Measurements from ENCODE around the gene NUPR1.
"Not testable (repeated sequence)": the region's sequence is repeated elsewhere in the genome, so short reads cannot be mapped to it uniquely, and the experiment has no call there.

NUPR1 gene

DNA sequence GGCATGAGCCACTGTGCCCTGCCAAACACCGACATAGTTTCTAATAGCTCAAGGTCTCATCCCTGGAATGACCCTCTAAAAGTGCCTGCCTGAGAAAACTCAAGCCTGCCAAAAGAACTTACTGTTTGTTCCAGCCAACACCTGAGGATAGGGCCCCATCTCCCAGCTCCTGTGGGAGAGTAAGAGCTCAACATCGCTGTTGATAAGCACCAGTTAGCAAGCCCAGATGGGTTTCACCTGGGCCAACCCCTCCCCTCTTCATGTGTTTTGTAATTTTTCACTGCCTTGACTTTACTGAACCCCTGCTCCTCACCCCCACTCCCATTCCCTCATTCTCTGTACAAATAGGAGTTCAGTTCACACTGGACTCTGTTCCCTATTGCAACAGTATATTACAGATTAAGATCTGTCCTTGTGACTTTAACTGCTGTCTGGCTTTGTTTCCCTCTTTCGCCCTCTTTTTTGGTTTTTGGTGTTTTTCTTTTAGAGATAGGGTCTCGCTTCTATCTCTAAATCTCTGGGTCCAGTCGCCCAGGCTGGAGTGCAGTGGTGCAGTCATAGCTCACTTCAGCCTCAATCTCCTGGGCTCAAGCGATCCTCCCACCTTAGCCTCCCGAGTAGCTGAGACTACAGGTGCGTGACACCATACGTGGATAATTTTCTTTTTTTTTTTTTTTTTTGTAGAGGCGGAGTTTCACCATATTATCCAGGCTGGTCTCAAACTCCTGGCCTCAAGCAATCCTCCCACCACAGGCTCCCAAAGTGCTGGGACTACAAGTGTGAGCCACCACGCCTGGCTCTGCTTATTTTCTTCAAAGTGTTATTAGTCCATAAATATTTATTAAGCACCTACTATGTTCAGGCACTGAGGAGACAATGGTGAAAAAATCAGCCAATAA, 12.3 kb downstream of the NUPR1 start:
- no peak for DNase-seq

DNA sequence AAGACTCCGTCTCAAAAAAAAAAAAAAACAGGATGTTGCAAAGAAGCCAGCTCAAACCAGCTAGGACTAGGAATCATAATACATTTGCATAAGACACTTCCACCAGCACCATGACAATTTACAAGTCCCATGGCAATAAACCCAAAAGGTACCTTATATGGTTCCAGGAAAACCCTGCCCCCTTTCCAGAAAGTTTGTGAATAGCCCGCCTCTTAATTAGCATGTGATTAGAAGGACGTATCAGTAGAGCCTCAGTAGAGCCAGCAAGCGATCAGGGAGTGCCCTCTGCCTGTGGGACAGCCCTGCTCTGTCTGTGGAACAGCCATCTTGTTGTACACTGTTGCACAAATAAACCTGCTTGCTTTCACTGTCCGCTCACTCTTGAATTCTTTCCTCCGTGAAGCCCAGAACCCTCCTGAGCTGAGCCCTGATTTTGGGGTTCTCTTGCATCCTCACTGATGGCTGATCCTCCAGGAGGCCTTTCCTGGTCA, 14.0 kb downstream of the NUPR1 start:
- no peak for DNase-seq

DNA sequence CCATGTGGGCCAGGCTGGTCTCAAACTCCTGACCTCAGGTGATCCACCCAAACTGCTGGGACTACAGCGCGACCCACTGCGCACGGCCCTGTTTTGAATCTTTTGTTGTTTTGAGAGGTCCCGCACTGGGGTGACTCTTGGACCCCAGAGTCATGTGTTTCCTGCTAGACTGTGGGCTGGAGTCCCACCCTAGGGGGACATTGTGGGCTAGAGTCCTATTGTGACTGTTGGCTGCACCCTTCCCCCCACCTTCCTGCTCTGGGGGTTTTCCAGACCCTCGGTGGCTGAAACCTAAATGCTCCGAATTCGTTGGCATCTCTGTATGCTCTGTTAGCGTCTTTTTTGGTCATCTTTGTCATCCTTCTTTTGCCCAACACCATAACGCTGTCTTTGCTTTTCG, 16.0 kb downstream of the NUPR1 start:
- no peak for DNase-seq

DNA sequence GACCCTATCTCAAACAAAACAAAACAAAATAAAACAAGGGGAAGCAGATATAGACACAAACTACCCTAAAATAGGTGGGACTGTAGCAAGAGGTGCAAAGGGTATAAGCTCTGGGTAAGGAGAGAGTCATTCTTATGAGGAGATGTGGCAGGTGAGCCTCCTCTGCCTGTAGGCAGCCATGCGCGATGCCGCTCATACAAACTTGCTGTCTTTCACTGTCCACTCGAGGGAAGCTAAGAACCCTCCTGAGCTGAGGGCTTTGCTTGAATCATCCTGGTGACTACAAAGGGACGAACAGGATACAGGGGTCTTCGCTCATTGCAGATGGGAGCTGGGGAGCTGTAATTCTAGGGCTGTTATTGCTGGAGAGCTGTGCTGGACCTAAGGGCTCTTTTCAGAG, 17.3 kb downstream of the NUPR1 start:
- no peak for DNase-seq

DNA sequence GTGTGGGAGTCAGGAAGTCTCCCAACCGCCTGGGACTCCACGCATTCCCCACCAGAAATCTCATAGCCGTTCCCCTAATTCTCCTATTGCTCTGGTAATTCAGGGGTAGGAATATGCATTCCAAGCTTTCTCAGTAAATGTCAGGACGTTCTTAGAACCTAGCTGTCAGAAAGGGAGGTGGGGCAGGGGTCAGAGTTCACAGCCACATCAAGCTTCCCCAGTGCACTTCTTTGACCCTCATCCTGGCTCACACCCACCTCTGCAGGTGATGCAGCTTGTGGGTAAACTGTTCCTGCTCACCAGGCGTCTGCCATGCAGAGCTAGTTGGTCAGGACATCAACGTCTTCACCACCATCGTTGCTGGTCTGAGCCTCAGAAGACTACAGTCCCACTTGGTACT, 18.1 kb downstream of the NUPR1 start:
- no peak for DNase-seq

DNA sequence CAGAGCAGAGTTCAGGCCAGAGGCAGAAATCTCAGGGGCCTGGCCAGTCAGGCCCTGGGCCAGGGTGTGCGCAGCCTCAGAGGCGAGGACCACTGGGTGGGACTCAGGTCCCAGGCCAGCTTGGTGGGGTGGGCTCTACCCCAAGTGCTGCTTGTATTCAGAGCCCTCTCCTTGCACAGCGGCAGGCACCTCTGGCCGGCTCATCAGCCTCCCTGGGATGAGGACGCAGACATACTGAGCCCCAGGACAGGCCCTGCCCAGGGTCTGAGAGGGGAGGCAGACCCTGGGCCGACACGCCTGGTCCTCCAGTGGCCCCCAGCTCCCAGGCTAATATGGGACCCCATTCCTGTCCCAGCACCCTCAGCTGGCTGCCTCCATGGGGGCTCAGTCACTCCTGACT, 24.5 kb downstream of the NUPR1 start:
- DNase-seq, result no peak

DNA sequence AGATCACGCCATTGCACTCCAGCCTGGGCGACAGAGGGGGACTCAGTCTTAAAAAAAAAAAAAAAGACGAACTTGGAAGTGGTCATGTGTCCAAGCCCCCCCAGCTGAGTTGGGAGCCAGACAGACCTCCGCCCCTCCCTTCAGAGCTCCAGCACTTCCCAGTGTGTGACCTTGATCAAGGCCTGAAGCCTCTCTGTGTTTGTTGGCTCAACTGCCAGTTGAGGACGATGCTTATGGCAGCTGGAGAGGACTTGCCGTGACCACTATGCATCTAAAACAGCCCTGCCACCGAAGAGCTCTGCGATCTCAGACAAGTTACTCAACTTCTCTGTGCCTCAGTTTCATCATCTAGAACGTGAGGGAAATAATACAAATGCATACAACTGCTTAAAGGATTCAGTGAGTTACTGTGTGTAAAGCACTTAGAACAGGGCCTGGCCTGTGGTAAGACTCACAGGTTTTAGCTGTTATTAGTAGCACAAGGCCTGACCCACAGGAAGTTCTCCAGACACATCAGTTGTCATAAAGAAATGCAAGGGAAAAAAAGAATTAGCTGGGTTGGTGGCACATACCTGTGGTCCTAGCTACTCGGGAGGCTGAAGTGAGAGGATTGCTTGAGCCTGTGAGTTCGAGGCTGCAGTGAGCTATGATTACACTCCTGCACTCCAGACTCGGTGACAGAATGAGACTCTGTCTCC, 25.1 kb downstream of the NUPR1 start:
- DNase-seq, result no peak

DNA sequence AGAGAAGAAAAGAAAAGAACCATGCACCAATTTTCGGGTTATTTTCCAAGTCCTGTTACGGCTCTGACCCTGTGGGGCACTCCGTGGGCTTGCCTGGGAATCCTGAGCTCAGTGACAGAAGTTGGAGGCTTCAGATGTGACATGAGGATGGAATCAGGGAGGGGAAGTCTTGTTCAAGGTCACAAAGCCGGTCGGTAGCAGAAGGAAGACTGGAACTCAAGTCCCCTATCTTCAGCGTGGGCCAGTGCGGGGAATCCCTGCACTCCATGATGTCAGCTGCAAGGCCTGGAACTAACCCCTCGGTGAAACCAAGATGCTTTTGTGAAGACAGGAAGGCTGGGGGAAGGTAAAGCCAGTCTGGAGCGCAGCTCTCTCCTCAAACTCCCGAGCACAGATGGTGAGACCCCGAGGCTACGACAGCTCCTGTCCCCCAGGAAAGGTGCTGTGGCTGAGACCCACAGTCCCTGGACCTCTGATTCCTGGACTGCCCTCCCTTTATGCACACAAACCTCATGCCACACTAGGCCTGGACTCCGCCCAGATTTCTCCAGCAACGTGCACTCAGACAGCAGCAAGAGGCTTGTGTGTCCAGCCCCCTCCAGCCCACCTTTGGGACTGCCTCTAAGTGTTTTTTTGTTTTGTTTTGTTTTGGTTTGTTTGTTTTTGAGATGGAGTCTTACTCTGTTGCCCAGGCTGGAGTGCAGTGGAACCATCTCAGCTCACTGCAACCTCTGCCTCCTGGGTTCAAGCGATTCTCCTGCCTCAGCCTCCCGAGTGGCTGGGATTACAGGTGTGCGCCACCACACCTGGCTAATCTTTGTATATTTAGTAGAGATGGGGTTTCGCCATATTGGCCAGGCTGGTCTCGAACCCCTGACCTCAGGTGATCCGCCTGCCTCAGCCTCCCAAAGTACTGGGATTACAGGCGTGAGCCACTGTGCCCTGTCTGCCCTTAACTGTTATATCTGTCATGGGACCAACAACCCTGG, 26.7 kb downstream of the NUPR1 start:
- DNase-seq, result no peak

DNA sequence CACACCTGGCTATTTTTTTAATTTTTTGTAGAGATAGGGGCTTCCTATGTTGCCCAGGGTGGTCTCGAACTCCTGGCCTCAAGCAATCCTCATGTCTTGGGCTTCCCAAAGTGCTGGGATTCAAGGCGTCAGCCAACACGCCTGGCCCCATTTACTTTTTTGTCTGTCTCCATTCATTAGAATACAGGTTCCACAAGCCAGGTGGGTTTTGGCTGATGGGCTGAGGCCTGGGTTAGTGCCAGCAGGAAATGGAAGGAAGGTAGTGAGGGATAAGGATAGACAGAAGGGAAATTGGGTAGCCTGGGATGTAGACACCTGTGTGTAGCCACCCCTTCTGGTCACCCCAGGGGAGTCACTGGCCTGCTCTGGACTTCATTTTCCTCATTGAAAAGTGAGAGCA, 27.7 kb downstream of the NUPR1 start:
- no peak for DNase-seq

DNA sequence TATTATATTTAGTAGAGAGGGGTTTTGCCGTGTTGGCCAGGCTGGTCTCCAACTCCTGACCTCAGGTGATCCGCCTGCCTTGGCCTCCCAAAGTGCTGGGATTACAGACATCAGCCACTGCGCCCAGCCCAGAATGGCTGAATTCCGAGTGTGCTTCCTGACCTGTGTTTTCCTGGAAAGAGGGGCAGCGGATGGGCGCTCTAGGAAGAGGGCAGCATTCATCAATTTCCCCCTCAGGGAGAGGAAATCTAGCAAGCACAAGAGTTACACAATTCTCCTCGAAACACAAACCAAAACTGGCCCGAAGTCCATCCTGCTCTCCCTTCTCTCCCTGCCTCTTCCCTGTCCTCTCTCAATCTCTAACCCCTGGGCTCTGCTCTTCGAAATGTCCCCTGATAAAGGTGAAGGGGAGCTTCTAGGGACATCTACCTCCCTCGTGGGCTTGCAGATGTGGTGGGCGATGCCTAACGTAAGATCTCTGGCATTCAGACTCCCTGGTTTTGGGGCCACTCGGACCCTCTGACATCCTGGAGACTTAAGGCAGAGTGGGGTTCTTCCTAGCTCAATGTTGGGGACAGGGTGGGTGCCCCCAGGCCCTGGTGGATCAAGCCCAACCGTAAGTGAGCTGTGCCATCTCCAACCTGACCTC, 33.2 kb downstream of the NUPR1 start:
- no peak for DNase-seq

DNA sequence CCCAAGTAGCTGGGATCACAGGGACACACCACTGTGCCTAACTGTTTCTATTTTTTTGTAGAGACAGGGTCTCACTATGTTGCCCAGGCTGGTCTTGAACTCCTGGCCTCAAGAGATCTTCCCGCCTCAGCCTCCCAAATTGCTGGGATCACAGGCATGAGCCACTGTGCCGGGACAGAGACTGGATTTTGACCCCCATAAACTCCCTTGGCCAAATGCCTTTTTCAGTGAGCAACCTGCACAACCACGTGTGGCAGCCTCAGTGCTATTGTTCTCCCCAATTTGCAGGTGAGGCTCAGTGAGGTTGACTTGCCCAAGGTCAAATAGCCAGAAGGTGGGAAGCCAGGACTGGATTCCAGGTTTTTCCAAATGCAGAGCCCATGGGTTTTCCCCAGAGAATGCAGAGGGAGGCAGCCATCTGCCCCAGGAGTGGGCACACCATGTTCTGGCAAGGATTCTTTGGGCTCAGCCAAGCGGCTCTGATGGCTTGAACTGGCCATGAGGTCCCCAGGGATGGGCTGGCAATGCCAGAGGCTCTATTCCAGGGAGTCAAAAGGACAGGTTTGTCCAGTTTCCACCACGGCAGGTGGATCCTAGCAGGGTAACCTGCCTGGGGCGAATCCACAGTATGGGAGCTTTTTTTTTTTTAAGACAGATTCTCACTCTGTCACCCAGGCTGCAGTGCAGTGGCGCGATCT, 33.9 kb downstream of the NUPR1 start:
- no peak for DNase-seq

DNA sequence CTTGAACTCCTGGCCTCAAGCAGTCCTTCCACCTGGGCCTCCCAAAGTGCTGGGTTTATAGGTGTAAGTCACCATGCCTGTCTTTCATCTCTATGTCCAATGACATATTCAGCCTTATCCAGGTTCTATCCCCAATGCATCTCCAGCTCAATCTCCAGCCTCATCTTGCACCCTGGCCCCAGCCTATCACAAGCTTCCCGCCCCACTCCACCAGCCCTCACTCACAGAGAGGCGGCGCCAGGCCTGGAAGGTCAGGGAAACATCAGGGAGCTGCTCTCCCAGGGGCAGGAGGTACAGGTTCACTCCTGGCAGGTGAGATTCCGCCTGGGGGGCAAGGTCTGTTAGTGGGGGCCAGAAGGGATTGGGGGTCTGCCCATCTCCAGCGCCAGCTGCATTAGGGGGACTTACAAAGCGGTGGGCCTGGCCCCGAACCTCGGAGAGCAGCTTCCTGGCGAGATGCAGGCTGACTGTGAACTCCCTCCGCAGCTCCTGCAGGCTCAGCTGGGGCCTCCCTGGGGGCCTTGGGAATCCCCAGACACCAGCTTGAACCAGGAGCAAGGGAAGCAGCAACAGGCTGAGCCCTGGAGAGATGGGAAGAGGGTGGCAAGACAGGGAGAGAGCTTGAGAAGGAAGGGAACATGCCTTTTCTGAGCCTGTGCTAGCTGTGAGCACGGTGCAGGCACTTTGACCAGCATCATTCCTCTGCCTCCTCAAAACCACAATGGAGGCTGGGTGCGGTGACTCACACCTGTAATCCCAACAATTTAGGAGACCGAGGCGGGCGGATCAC, 35.1 kb downstream of the NUPR1 start:
- no peak for DNase-seq

DNA sequence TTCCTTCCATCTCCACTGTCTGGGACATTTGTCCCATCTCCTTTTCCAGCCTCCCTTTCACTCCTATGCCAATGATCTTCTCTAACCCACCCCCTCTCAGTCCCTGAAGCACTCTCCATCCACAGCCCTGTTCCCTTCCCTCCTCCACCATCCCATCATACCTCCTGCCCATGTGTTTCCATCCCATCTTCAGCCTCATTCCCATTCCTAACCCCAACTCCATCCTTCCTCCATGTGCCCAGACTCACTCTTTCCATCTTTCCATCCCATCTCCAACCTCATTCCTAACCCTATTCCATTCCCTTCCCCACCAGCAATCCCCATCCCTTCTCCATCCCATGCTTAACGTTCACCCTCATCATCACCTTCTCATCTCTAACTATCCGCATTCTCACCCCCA, 36.5 kb downstream of the NUPR1 start:
- no peak for DNase-seq

DNA sequence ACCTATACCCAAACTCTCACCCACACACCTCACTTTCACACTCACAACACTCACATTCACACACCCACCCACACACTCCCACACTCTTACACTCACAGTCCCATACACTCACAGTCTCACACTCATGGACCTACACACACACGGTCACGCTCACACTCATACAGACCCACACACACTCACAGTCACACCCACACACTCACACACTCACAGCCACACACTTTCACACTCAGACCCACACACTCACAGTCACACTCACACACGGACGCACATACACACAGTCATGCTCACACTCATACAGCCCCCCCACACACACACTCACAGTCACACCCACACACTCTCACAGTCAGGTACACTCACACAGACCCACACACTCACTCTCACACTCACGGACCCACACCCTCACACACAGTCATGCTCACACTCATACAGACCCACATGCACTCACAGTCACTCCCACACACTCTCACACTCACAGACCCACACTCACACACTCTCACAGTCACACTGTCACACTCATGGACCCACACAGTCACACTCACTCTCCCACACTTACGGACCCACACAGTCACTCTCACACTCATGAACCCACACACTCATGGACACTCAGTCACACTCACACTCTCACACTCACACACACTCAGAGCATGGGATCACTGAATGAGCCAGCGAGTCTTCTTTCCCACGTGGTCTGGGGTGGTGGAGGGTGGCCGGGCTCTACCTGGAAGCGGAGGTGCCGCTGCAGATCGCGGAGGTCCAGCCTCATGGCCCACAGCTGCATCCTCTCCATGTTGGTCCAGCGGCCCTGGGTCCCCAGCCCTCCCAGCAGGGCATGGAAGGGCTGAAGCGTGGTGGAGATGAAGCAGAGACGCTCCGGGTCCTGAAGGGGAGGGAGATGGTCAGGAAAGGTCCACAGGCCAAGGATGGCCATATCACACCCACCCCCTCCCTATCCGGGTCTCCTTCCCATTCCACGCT, 37.2 kb downstream of the NUPR1 start:
- DNase-seq, result no peak

DNA sequence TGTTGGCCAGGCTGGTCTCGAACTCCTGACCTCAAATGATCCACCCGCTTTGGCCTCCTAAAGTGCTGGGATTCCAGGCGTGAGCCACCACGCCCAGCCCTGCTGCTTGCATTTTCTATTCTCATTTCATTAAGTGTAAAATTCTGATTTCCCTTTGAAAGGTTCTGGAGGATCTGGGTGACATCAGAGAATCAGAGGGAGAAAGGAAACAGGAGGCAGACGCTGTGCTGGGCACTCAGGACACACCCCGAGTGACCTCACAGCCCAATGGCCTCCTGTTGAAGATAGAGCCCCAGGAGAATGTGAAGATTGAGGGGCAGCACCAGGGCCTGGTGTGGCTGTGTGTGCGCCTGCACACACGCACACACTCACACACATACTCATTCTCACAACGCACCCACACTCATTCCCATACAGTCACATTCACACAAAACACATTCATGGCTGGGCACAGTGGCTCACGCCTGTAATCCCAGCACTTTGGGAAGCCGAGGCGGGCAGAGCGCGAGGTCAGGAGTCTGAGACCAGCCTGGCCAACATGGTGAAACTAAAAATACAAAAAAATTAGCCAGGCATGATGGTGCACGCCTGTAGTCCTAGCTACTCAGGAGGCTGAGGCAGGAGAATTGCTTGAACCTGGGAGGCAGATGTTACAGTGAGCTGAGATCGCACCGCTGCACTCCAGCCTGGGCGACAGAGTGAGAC, 38.1 kb downstream of the NUPR1 start:
- not testable (repeated sequence) for DNase-seq

DNA sequence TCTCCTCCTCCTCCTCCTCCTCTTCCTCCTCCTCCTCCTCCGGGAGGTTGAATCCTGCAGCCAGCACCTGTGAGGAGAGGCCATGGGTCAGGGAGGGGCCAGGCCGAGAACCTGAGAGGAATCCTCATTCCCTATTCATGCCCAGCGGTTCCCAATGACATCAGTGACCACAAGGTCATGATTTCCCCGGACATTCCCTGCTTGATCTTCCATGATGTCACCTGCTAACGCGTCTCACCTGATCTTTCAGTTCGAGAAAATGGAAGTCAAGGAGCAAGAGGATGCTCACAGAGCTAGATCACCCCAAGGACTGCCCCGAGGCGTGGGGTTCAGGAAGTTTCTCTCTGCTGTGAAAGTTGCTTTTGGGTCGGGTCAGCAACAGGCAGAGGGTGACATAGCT, 38.9 kb downstream of the NUPR1 start:
- DNase-seq, result no peak

DNA sequence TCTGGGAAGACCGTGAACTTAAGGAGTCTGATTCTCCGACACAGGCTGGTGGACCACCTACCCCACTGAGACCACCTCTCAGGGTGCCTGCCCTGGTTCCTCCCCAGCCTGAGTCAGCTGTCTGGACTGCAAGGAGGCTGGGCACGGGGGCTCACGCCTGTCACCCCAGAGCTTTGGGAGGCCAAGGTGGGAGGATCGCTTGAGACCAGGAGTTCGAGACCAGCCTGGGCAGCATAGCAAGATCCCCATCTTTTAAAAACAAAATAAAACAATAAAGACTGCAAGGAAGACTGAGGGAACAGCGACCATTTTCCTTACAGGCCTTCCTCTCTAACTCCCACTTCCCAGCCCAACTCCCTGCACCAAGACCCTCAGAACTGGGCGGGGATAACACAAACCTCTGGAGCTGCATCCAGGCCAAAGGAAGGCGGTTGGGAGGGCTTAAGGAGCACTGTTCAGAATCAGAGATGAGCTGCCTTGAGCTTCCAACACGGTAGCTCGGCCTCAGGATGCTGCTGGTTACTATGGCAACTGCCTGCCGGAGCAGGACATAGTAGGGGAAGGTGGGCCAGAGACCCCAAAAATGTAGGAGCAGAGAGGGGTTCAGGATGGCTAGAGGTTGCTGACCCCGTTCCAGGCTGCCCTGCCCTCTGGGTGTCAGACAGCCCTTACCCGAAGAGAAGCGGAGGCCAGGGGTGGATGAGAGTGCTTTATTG, 40.0 kb downstream of the NUPR1 start:
- DNase-seq, result no peak

DNA sequence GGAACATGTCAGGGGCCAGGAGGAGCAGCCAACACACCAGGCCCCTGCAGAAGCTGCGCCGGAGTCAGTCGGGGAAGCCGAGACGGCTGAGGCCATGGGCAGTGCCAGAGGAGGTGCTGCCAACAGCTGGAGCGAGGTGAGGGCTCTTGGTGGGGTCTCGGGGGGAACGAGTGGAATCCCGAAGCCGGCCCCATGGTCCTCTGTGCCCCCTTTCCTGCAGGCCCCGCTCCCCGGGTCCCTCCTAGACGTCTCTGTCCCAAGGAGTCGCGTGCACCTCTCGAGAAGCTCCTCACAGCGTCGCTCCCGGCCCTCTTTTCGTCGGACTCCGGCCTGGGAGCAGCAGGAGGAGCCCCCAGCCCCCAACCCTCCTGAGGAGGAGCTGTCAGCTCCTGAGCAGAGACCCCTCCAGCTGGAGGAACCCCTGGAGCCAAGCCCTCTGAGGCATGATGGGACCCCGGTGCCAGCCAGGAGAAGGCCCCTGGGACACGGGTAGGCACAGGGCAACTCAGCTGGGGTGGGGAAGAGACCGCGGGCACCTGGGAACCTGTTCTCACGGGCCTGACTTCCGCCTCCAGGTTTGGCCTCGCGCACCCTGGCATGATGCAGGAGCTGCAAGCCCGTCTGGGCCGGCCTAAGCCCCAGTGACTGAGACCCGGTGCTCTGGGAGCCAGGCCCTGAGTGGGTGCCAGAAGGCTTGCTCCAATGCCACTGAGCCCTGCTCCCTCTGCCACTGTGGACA, 40.7 kb downstream of the NUPR1 start:
- DNase-seq, result no peak
